MCF 10A (cell line): ENCODE data around the gene CCDC92B. TPM values are rescaled to one million over a fixed set of nuclear protein-coding genes. Genes with fewer than 3 reads are reported as not detected.

Experiments
- BruUV-seq: library from RNA; stranded (reverse); fragments of 400-500 nt; replicated peaks from 2 replicates; lab custom pipeline; 2021; lab: Mats Ljungman, UMichigan
- CTCF ChIA-PET: fragments of 300-600 bp; sonication (Branson Sonifier 250); formaldehyde crosslinking; extraction: SDS; loops from one replicate; lab custom pipeline; 2021; ENCODE audit warnings: antibody characterized with exemption, inconsistent platforms; lab: Yijun Ruan, JAX
- POLR2A ChIA-PET: fragments of 300-600, 350-650 bp; sonication (Branson Sonifier 250); formaldehyde crosslinking; extraction: SDS; loops from one replicate; lab custom pipeline; 2020; ENCODE audit warnings: antibody characterized with exemption, inconsistent platforms; lab: Yijun Ruan, JAX
- DNase-seq: peaks from one replicate; pipeline ENCODE4 v3.0.0-alpha.2; 2018; ENCODE audit not compliant: unreplicated experiment
- H3K27ac Mint-ChIP-seq: one replicate; pipeline ENCODE4 v1.8.0; 2022; ENCODE audit warnings: mild to moderate bottlenecking, low read depth, mixed read lengths; ENCODE audit not compliant: unreplicated experiment
- H3K27me3 Mint-ChIP-seq: one replicate; pipeline ENCODE4 v1.8.0; 2022; ENCODE audit warnings: mixed read lengths; ENCODE audit not compliant: insufficient read depth, unreplicated experiment
- H3K36me3 Mint-ChIP-seq: one replicate; pipeline ENCODE4 v1.8.0; 2022; ENCODE audit warnings: mild to moderate bottlenecking, moderate library complexity, mixed read lengths; ENCODE audit not compliant: insufficient read depth, unreplicated experiment
- H3K4me1 Mint-ChIP-seq: one replicate; pipeline ENCODE4 v1.8.0; 2022; ENCODE audit warnings: mixed read lengths; ENCODE audit not compliant: insufficient read depth, unreplicated experiment
- H3K4me3 Mint-ChIP-seq: one replicate; pipeline ENCODE4 v1.8.0; 2022; ENCODE audit warnings: mild to moderate bottlenecking, moderate library complexity, mixed read lengths; ENCODE audit not compliant: unreplicated experiment
- H3K9me3 Mint-ChIP-seq: one replicate; pipeline ENCODE4 v1.8.0; 2022; ENCODE audit warnings: mixed read lengths; ENCODE audit not compliant: unreplicated experiment
- intact Hi-C: fragments of 100-400 bp; cut with micrococcal nuclease; formaldehyde crosslinking; loops from 2 replicates; pipeline ENCODE4 v1.14.1; 2022
- total RNA-seq: library from RNA; stranded (reverse); gene quantifications from 2 replicates; pipeline ENCODE4 v1.2.3, GENCODE V29; 2022
- TF ChIP-seq, protein P1 (sequence below): fragments of 200-600 bp; IDR thresholded peaks from one replicate; pipeline ENCODE4 v1.8.0; 2022; ENCODE audit warnings: antibody characterized with exemption, mild to moderate bottlenecking; ENCODE audit not compliant: unreplicated experiment

CCDC92B gene
- total RNA-seq, 1 experiment from 2014 or later: not detected

DNA sequence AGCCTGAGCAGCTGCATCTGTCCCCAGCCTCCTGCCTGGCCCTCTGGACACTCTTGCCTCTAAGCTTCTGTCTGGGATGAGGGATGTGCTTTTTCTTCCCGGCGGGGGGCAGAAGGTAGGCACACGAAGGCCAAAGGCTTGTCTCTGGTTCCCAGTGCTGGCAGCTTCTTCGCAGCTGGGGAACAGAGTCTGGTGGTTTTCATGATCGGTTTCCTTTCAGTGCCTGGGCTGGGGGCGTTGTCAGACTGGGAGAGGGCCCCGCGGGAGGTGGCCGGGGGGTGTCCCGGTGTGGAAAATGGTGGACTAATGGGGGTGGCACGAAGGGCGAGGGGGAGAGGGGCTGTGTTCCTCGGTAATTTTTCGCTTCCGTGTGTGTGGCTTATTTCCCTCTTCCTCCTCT lies 47.8 kb upstream of the CCDC92B start:
- no peak overlapping the region for H3K27ac Mint-ChIP-seq
- intact Hi-C loops: no loop called here
- POLR2A ChIA-PET: no interaction called here
- peaks cover 30% of the 10 kb centered on the region for H3K27me3 Mint-ChIP-seq
- no TSS peak for BruUV-seq
- TF ChIP-seq, protein P1, sequence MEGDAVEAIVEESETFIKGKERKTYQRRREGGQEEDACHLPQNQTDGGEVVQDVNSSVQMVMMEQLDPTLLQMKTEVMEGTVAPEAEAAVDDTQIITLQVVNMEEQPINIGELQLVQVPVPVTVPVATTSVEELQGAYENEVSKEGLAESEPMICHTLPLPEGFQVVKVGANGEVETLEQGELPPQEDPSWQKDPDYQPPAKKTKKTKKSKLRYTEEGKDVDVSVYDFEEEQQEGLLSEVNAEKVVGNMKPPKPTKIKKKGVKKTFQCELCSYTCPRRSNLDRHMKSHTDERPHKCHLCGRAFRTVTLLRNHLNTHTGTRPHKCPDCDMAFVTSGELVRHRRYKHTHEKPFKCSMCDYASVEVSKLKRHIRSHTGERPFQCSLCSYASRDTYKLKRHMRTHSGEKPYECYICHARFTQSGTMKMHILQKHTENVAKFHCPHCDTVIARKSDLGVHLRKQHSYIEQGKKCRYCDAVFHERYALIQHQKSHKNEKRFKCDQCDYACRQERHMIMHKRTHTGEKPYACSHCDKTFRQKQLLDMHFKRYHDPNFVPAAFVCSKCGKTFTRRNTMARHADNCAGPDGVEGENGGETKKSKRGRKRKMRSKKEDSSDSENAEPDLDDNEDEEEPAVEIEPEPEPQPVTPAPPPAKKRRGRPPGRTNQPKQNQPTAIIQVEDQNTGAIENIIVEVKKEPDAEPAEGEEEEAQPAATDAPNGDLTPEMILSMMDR: no peak
- H3K4me1 Mint-ChIP-seq: no peaks in the 10 kb centered on the region
- no peak for DNase-seq
- H3K4me3 Mint-ChIP-seq: no peak overlapping the region
- H3K36me3 Mint-ChIP-seq: no peaks in the 10 kb centered on the region
- CTCF ChIA-PET: no interaction called here
- H3K9me3 Mint-ChIP-seq: no peaks in the 10 kb centered on the region

DNA sequence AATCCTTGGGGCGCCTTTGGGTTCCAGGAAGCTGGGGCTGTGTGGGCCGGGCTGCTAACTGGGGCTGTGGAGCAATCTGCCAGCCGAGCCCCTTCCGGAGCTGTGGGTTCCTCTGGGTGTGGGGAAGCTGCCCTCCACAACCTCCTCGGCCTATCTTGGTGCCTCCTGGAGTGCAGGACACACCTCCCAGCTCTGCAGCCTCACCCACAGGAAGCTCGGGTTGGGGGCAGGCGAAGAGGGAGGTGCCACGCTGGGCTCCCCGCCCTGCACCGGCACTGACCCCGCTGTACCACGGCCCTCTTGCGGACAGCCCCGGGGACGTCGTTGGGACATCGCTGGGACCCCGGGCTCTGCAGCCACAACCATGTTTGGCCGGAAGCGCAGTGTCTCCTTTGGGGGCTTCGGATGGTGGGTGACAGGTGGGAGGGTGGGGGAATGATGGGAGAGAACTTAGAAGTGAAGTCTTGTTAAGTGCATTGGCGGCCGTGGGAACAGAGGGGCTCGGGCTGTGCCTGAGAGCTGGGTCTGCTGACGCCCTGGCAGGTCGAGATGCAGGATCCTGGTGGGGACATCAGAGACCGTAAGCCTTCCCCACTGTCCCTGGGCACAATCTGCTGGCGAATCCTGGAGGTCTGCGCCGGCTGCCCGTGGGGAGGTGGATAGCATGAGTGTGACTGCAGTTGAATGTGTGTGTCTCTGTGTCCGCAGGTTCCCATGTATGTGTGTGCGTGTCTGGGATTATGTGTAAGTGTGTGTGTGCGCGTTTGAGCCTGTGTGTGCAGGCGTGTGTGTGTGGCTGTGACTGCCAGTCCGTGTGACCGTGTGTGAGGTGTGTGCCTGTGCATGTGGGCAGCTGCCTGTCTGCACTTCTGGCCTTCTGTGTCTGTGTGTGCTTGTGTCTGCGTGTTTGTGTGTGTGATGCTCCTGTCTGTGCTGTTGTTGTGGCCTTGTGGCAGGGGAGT lies 47.0 kb upstream of the CCDC92B start, which contains the start of gene RAP1GAP2:
Gene RAP1GAP2 (plus strand): TSS at position 275 of the 962 bp plus-strand sequence. CDS start 90 bp downstream, at position 365.
- no TSS peak for BruUV-seq
- no peaks in the 10 kb centered on the region for H3K9me3 Mint-ChIP-seq
- no peak within 1 kb of the TSS for H3K4me3 Mint-ChIP-seq
- TF ChIP-seq, protein P1: no peak
- no peaks in the 10 kb centered on the region for H3K36me3 Mint-ChIP-seq
- DNase-seq: no peak
- POLR2A ChIA-PET: no interaction called here
- peaks cover 30% of the 10 kb centered on the region for H3K27me3 Mint-ChIP-seq
- H3K27ac Mint-ChIP-seq: no peak within 1 kb of the TSS
- CTCF ChIA-PET: interaction anchor here (0.7 kb wide), 1 partner anchor 10 kb away, joined by 3 read pairs; no protein-coding TSS in a partner anchor
- H3K4me1 Mint-ChIP-seq: no peaks in the 10 kb centered on the region
- intact Hi-C loops: no loop called here

DNA sequence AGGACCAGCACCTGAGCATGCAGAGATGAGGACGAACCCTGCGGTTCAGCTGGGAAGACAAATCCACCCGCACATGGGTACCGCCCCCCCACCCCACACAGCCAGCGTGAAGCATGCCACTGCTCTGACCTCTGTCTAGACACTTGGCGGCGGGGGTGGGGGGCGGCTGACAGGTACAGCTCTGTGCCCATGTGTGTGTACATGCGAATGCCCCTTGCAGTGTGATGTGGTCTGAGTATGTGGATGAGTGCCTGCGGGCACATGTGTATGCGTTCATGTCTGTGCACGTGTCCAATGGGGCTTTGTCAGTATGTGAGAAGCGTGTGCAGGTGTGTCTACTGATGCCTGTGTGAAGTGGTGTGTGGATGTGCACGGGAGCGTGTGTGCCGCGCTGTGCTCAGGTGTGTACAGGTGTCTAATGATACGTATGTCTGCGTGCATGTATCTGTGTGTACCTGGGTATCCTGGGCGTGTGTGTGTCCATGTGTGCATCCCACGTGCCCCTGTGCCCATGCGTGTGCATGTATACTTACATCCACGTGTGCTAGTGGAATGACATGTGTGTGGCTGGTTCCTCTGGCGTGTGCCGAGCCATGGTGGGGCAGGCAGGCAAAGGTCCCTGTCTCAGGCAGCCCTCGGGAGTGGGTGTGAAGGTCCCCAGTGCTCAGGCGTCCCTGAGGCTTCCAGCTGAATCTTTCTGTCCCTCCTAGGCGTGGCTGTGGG lies 46.1 kb upstream of the CCDC92B start:
- no TSS peak for BruUV-seq
- Mint-ChIP-seq H3K4me3 (no peak overlapping the region), H3K4me1 (no peaks in the 10 kb centered on the region), H3K9me3 (no peaks in the 10 kb centered on the region), H3K36me3 (no peaks in the 10 kb centered on the region), H3K27me3 (peaks cover 30% of the 10 kb centered on the region), H3K27ac (no peak overlapping the region)
- ChIA-PET CTCF (no interaction called here), POLR2A (no interaction called here)
- intact Hi-C loops: no loop called here
- TF ChIP-seq, protein P1: no peak
- no peak for DNase-seq
